Measurements from ENCODE around the gene HBA1. TPM values are rescaled to one million over a fixed set of nuclear protein-coding genes. Genes with fewer than 3 reads are reported as not detected.
"Not testable (repeated sequence)": the region's sequence is repeated elsewhere in the genome, so short reads cannot be mapped to it uniquely, and the experiment has no call there.

HBA1 gene
- total RNA-seq, 1 experiment from 2014 or later: not detected

- not testable (repeated sequence) for H3K79me2 ChIP-seq (ENCODE audit: low read length); H3K9me2 ChIP-seq (replicated peaks; ENCODE audit: insufficient read depth, low read length); H2AFZ ChIP-seq (ENCODE audit: low read length); H4K20me1 ChIP-seq (ENCODE audit: insufficient read depth, low read depth, low read length); H3K9me3 ChIP-seq (ENCODE audit: low read length); H3K27ac ChIP-seq (ENCODE audit: low read length); H3K4me1 ChIP-seq (ENCODE audit: low read length); H3K9ac ChIP-seq (ENCODE audit: low read length); H3K27me3 ChIP-seq (ENCODE audit: low read length); H3K4me3 ChIP-seq (ENCODE audit: low read length); H3K4me2 ChIP-seq (ENCODE audit: low read depth, low read length, poor library complexity, severe bottlenecking); H3K36me3 ChIP-seq (ENCODE audit: insufficient read depth, low read length); DNase-seq
These were observed 6.4 kb upstream of the HBA1 start for GRCh38 chr16:170088-170507.

- Histone ChIP-seq H3K9me2 (replicated peaks; ENCODE audit: insufficient read depth, low read length) (no peaks in the 10 kb centered on the region), H3K79me2 (ENCODE audit: low read length) (no peaks in the 10 kb centered on the region), H3K4me3 (ENCODE audit: low read length) (no peak overlapping the region), H3K27me3 (ENCODE audit: low read length) (no peaks in the 10 kb centered on the region), H3K27ac (ENCODE audit: low read length) (no peak overlapping the region), H3K9me3 (ENCODE audit: low read length) (no peaks in the 10 kb centered on the region), H3K4me1 (ENCODE audit: low read length) (no peaks in the 10 kb centered on the region), H4K20me1 (ENCODE audit: insufficient read depth, low read depth, low read length) (no peaks in the 10 kb centered on the region), H3K36me3 (ENCODE audit: insufficient read depth, low read length) (no peaks in the 10 kb centered on the region), H3K4me2 (ENCODE audit: low read depth, low read length, poor library complexity, severe bottlenecking) (no peak overlapping the region), H2AFZ (ENCODE audit: low read length) (no peak overlapping the region), H3K9ac (ENCODE audit: low read length) (no peak overlapping the region)
- DNase-seq: no peak
These were observed 5.7 kb upstream of the HBA1 start for GRCh38 chr16:170788-171187.

GRCh38 chr16:172374-172941 lies 4.0 kb upstream of the HBA1 start, which contains the start of gene HBA2:
Gene HBA2, plus strand, starts transcription at chr16:172876. Its CDS starts 37 bp downstream, at chr16:172913.
- H3K9ac ChIP-seq (ENCODE audit: low read length); DNase-seq; H3K27me3 ChIP-seq (ENCODE audit: low read length): not testable (repeated sequence)

GRCh38 chr16:173211-173854 lies 3.1 kb upstream of the HBA1 start:
- H3K9me3 ChIP-seq (ENCODE audit: low read length); DNase-seq; H3K79me2 ChIP-seq (ENCODE audit: low read length); H3K36me3 ChIP-seq (ENCODE audit: insufficient read depth, low read length); H2AFZ ChIP-seq (ENCODE audit: low read length); H3K4me2 ChIP-seq (ENCODE audit: low read depth, low read length, poor library complexity, severe bottlenecking); H3K4me1 ChIP-seq (ENCODE audit: low read length); H4K20me1 ChIP-seq (ENCODE audit: insufficient read depth, low read depth, low read length); H3K4me3 ChIP-seq (ENCODE audit: low read length); H3K9me2 ChIP-seq (replicated peaks; ENCODE audit: insufficient read depth, low read length); H3K9ac ChIP-seq (ENCODE audit: low read length); H3K27me3 ChIP-seq (ENCODE audit: low read length); H3K27ac ChIP-seq (ENCODE audit: low read length): not testable (repeated sequence)

More at GRCh38 chr16:172374-172941, 4.0 kb upstream of the HBA1 start, which contains the start of gene HBA2:
- H3K4me2 ChIP-seq (ENCODE audit: low read depth, low read length, poor library complexity, severe bottlenecking); H3K4me1 ChIP-seq (ENCODE audit: low read length); H3K9me3 ChIP-seq (ENCODE audit: low read length); H3K79me2 ChIP-seq (ENCODE audit: low read length); H3K9me2 ChIP-seq (replicated peaks; ENCODE audit: insufficient read depth, low read length); H4K20me1 ChIP-seq (ENCODE audit: insufficient read depth, low read depth, low read length); H3K36me3 ChIP-seq (ENCODE audit: insufficient read depth, low read length); H3K27ac ChIP-seq (ENCODE audit: low read length); H3K4me3 ChIP-seq (ENCODE audit: low read length); H2AFZ ChIP-seq (ENCODE audit: low read length): not testable (repeated sequence)

- H3K9me2 ChIP-seq (replicated peaks; ENCODE audit: insufficient read depth, low read length); H3K4me1 ChIP-seq (ENCODE audit: low read length); H3K9me3 ChIP-seq (ENCODE audit: low read length); H3K27ac ChIP-seq (ENCODE audit: low read length); H3K36me3 ChIP-seq (ENCODE audit: insufficient read depth, low read length); H3K79me2 ChIP-seq (ENCODE audit: low read length); DNase-seq; H3K4me2 ChIP-seq (ENCODE audit: low read depth, low read length, poor library complexity, severe bottlenecking); H3K27me3 ChIP-seq (ENCODE audit: low read length); H3K9ac ChIP-seq (ENCODE audit: low read length); H4K20me1 ChIP-seq (ENCODE audit: insufficient read depth, low read depth, low read length); H2AFZ ChIP-seq (ENCODE audit: low read length); H3K4me3 ChIP-seq (ENCODE audit: low read length): not testable (repeated sequence)
These were observed 2.3 kb upstream of the HBA1 start for GRCh38 chr16:173928-174769.

- H3K27me3 ChIP-seq (ENCODE audit: low read length): no peaks in the 10 kb centered on the region
These were observed 1.2 kb upstream of the HBA1 start for GRCh38 chr16:175011-175949.

GRCh38 chr16:176006-176405 lies 474 bp upstream of the HBA1 start:
- H3K27me3 ChIP-seq (ENCODE audit: low read length); H3K36me3 ChIP-seq (ENCODE audit: insufficient read depth, low read length); H3K79me2 ChIP-seq (ENCODE audit: low read length); H3K9me2 ChIP-seq (replicated peaks; ENCODE audit: insufficient read depth, low read length); H2AFZ ChIP-seq (ENCODE audit: low read length); DNase-seq; H3K4me1 ChIP-seq (ENCODE audit: low read length); H3K9me3 ChIP-seq (ENCODE audit: low read length); H3K4me2 ChIP-seq (ENCODE audit: low read depth, low read length, poor library complexity, severe bottlenecking); H4K20me1 ChIP-seq (ENCODE audit: insufficient read depth, low read depth, low read length); H3K27ac ChIP-seq (ENCODE audit: low read length); H3K4me3 ChIP-seq (ENCODE audit: low read length); H3K9ac ChIP-seq (ENCODE audit: low read length): not testable (repeated sequence)

More at GRCh38 chr16:175011-175949, 1.2 kb upstream of the HBA1 start:
- Histone ChIP-seq H3K9me3 (ENCODE audit: low read length) (no peaks in the 10 kb centered on the region), H3K36me3 (ENCODE audit: insufficient read depth, low read length) (no peaks in the 10 kb centered on the region), H3K4me3 (ENCODE audit: low read length) (no peak overlapping the region), H3K79me2 (ENCODE audit: low read length) (no peaks in the 10 kb centered on the region), H3K9ac (ENCODE audit: low read length) (no peak overlapping the region), H3K9me2 (replicated peaks; ENCODE audit: insufficient read depth, low read length) (no peaks in the 10 kb centered on the region), H4K20me1 (ENCODE audit: insufficient read depth, low read depth, low read length) (peaks cover 5% of the 10 kb centered on the region; the same call in 1 of the 2 replicates), H3K4me2 (ENCODE audit: low read depth, low read length, poor library complexity, severe bottlenecking) (no peak overlapping the region), H2AFZ (ENCODE audit: low read length) (no peak overlapping the region), H3K27ac (ENCODE audit: low read length) (no peak overlapping the region), H3K4me1 (ENCODE audit: low read length) (no peaks in the 10 kb centered on the region)
- DNase-seq: no peak
